ENCODE results near the gene GRB10. TPM values are rescaled to one million over a fixed set of nuclear protein-coding genes. Genes with fewer than 3 reads are reported as not detected.

GRB10 gene
- polyA plus RNA-seq, 2 of the 4 experiments (the other 2 are of a cell fraction) = 23.2 to 37.0 TPM

DNA sequence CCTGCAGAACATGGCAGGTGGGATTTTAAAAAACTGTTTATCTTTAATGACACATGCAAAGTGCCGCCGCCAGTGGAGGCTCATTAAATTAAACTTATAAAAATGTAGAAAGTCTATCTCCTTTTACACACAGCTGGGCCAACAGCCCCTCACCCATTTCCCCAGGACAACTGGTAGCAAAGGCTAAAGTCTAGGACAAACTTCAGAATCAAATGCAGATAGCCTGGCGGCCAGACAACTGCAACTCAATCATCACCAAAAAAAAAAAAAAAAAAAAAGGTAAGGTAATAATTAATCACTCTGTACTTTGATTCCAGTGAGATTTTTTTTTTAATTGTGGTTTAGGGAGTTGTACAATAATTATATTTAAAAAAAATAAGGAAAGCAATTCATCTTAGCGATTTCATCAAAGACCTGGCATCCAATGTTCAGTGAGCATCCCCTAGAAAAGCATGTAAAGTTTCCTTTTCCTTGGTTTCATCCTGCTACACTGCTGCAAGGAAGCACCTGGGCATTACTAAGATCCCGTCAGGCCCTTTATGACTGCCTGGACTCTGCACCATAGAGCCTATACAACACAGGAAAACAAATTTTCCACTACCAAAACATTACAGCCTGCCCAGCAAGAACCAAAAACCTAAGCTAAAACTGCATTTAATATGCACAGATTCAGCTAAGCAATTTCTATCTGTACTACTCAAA, 98.5 kb downstream of the GRB10 start:
- H3K4me3 ChIP-seq = no peak overlapping the region
- H3K9me3 ChIP-seq = no peaks in the 10 kb centered on the region
- no peak for TF ChIP-seq CEBPB (IDR thresholded peaks at IDR 0.05)
- ChIA-PET POLR2A (no interaction called here), CTCF (no interaction called here)
- FAIRE-seq = no peak
- no peak for DNase-seq (ENCODE audit: low read depth in 1 of 2, low spot score in 1 of 2)
- H3K4me2 ChIP-seq = no peak overlapping the region
- ATAC-seq = no peak
- peaks cover 7% of the 10 kb centered on the region; the same call in 1 of the 3 replicates for H3K4me1 ChIP-seq
- 93% methylated on average over 5 of the region's 5 CpGs for WGBS (ENCODE audit: missing lambda C conversion rate)
- H3K27ac ChIP-seq = no peak overlapping the region

DNA sequence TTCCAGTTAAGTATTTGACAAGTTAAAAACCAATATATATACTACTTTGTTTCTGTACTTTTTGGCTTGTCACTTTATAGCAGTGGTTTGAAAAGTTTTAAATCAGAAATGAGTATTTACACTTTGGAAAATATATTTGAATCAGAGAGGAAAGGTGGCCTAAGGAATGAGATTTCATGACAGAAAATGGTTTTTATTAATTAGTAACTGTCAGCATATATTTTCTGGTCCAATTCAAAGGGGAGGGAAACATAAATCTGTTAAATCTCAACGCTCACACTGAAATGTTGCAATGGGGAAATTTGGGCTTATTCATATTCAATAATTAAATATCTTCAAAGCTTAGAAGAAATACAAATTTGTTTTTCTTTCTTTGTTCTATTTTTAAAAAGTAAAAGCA, 100.1 kb downstream of the GRB10 start:
- POLR2A ChIA-PET = interaction anchor here (0.6 kb wide), 1 partner anchor 459 kb away, joined by 4 read pairs; no protein-coding TSS in a partner anchor

DNA sequence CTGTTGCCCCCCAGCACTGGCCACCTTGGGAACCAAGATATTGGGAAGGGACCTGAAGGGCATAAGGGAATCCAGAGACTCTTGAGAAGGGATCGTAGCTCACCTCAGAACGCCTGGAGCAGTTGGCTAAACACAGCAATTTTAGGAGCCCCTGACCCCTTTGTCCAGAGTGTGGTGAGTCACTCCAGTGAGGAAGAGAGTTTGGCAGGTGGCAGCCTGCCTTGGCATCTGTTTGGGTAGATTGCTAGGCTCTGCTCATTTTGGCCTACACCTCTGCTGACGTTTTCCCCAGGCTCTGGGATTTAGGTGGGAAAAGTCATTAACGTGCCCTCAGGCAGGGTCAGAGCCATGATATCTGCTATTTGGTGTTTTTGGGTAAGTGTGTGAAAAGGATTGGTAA, 100.6 kb downstream of the GRB10 start:
- TF ChIP-seq, protein P1, sequence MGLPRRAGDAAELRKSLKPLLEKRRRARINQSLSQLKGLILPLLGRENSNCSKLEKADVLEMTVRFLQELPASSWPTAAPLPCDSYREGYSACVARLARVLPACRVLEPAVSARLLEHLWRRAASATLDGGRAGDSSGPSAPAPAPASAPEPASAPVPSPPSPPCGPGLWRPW (IDR thresholded peaks at IDR 0.05) = no peak
- TF ChIP-seq, protein P2, sequence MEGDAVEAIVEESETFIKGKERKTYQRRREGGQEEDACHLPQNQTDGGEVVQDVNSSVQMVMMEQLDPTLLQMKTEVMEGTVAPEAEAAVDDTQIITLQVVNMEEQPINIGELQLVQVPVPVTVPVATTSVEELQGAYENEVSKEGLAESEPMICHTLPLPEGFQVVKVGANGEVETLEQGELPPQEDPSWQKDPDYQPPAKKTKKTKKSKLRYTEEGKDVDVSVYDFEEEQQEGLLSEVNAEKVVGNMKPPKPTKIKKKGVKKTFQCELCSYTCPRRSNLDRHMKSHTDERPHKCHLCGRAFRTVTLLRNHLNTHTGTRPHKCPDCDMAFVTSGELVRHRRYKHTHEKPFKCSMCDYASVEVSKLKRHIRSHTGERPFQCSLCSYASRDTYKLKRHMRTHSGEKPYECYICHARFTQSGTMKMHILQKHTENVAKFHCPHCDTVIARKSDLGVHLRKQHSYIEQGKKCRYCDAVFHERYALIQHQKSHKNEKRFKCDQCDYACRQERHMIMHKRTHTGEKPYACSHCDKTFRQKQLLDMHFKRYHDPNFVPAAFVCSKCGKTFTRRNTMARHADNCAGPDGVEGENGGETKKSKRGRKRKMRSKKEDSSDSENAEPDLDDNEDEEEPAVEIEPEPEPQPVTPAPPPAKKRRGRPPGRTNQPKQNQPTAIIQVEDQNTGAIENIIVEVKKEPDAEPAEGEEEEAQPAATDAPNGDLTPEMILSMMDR (IDR thresholded peaks at IDR 0.05) = no peak
- TF ChIP-seq KDM1A (IDR thresholded peaks at IDR 0.05; ENCODE audit: low read depth) = no peak
- TF ChIP-seq, protein P3, sequence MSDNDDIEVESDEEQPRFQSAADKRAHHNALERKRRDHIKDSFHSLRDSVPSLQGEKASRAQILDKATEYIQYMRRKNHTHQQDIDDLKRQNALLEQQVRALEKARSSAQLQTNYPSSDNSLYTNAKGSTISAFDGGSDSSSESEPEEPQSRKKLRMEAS (IDR thresholded peaks at IDR 0.05) = no peak
- TF ChIP-seq FOSL2 (IDR thresholded peaks at IDR 0.05) = no peak
- no peak for TF ChIP-seq FOSL2 (CRISPR knock-in tag; IDR thresholded peaks at IDR 0.05)
- CTCF ChIA-PET = interaction anchor here (2.4 kb wide), 1 partner anchor 459 kb away, joined by 9 read pairs; no protein-coding TSS in a partner anchor
- POLR2A ChIA-PET = interaction anchor here (0.6 kb wide), 1 partner anchor 459 kb away, joined by 4 read pairs; no protein-coding TSS in a partner anchor
- WGBS (ENCODE audit: missing lambda C conversion rate) = 67% methylated on average over 4 of the region's 4 CpGs
- no peaks in the 10 kb centered on the region for H3K9me3 ChIP-seq
- H3K4me3 ChIP-seq = no peak overlapping the region
- H3K4me2 ChIP-seq = no peak overlapping the region
- FAIRE-seq = no peak
- no peak for ATAC-seq
- no peak overlapping the region for H3K27ac ChIP-seq
- no peak for DNase-seq (ENCODE audit: low read depth in 1 of 2, low spot score in 1 of 2)
- H3K4me1 ChIP-seq = peaks cover 7% of the 10 kb centered on the region; the same call in 1 of the 3 replicates

More for the DNA sequence above, 100.1 kb downstream of the GRB10 start:
- H3K9me3 ChIP-seq = no peaks in the 10 kb centered on the region
- peaks cover 7% of the 10 kb centered on the region; the same call in 1 of the 3 replicates for H3K4me1 ChIP-seq
- H3K27ac ChIP-seq = no peak overlapping the region
- CTCF ChIA-PET = interaction anchor here (2.4 kb wide), 1 partner anchor 459 kb away, joined by 9 read pairs; no protein-coding TSS in a partner anchor
- ATAC-seq (no peak), DNase-seq (ENCODE audit: low read depth in 1 of 2, low spot score in 1 of 2) (no peak), FAIRE-seq (no peak)
- no peak overlapping the region for H3K4me3 ChIP-seq
- H3K4me2 ChIP-seq = no peak overlapping the region
- WGBS (ENCODE audit: missing lambda C conversion rate) = 90% methylated on average over 1 of the region's 1 CpG
- TF ChIP-seq HOXB5 (CRISPR knock-in tag; IDR thresholded peaks at IDR 0.05) = no peak
- TF ChIP-seq MAFK (IDR thresholded peaks at IDR 0.05; ENCODE audit: partially characterized antibody) = peak; percentile 29

DNA sequence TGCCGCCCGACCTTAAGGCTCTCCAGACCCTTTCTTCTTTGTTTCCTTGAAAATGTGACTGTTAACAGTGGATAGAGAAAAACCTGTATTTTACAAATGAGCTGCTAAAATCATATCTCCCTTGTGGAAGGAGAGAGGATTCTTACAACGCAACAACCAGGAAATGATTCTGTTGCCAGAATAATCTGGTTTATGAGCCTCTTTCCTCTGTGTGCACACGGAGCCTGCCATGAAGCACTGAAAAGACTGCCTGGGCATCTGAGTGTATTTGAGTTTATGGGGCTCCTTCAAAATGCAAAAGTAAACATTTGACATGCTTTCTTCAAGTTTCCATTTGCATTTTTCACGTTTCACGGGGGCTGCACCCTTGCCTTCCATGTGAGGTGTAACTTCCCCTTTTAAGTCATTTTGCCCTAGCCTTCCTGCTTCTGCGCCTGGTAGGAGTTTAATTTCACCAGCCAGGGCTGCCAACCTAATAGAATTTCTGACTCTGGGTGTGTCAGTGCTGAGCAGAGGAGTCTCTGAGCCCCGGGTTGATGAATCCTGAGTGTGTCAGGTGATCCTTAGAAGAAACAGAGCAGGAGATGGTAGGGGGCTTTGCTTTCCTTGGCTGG, 101.2 kb downstream of the GRB10 start:
- Histone ChIP-seq H3K9me3 (no peaks in the 10 kb centered on the region), H3K4me3 (no peak overlapping the region), H3K27ac (no peak overlapping the region), H3K4me2 (no peak overlapping the region), H3K4me1 (peaks cover 7% of the 10 kb centered on the region; the same call in 1 of the 3 replicates)
- no peak for FAIRE-seq
- no peak for DNase-seq (ENCODE audit: low read depth in 1 of 2, low spot score in 1 of 2)
- ATAC-seq = no peak
- TF ChIP-seq, protein P1 (IDR thresholded peaks at IDR 0.05) = no peak
- TF ChIP-seq CBX2 (IDR thresholded peaks at IDR 0.05; ENCODE audit: borderline replicate concordance, low read depth) = no peak
- TF ChIP-seq FOSB (CRISPR knock-in tag; IDR thresholded peaks at IDR 0.05) = no peak
- TF ChIP-seq TFCP2L1 (CRISPR knock-in tag; IDR thresholded peaks at IDR 0.05) = no peak
- TF ChIP-seq, protein P4, sequence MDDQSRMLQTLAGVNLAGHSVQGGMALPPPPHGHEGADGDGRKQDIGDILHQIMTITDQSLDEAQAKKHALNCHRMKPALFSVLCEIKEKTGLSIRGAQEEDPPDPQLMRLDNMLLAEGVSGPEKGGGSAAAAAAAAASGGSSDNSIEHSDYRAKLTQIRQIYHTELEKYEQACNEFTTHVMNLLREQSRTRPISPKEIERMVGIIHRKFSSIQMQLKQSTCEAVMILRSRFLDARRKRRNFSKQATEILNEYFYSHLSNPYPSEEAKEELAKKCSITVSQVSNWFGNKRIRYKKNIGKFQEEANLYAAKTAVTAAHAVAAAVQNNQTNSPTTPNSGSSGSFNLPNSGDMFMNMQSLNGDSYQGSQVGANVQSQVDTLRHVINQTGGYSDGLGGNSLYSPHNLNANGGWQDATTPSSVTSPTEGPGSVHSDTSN (IDR thresholded peaks at IDR 0.05) = no peak
- TF ChIP-seq PHF8 (IDR thresholded peaks at IDR 0.05; ENCODE audit: borderline replicate concordance, low read depth) = no peak
- TF ChIP-seq RFX5 (IDR thresholded peaks at IDR 0.05) = no peak
- no peak for TF ChIP-seq JUN (IDR thresholded peaks at IDR 0.05)
- ChIA-PET POLR2A (no interaction called here), CTCF (interaction anchor here (2.4 kb wide), 1 partner anchor 460 kb away, joined by 9 read pairs; no protein-coding TSS in a partner anchor)
- 89% methylated on average over 8 of the region's 8 CpGs for WGBS (ENCODE audit: missing lambda C conversion rate)

Data from A549 (cell line).